Prostate gland (tissue), 2 donors: ENCODE measurements around the gene ATOSB.

Source experiments
- CTCF ChIP-seq, 4 experiments: fragments of 200-600 bp in 2 of 4; fragments of 450-650 bp in 2 of 4; sonication (generic) in 2 of 4; IDR thresholded peaks; 1 replicate in 3 of 4; 2 replicates in 1 of 4; pipeline ENCODE4 v1.5.1; 2016 to 2019; ENCODE audit warnings: antibody characterized with exemption in 4 of 4, mild to moderate bottlenecking in 2 of 4, moderate library complexity in 2 of 4
- POLR2A ChIP-seq: fragments of 450-650 bp; IDR thresholded peaks from one replicate; pipeline ENCODE4 v1.6.1; 2016; ENCODE audit warnings: antibody characterized with exemption, mild to moderate bottlenecking
- POLR2AphosphoS5 ChIP-seq: sonication (generic); formaldehyde crosslinking; IDR thresholded peaks from one replicate; pipeline ENCODE4 v1.6.1; 2017; ENCODE audit warnings: antibody characterized with exemption

- no peak for TF ChIP-seq CTCF (IDR thresholded peaks at IDR 0.05)
- no peak for TF ChIP-seq POLR2AphosphoS5
- no peak for TF ChIP-seq POLR2A
Observed at GRCh38 chr9:35152926-35153325, 37.3 kb upstream of the ATOSB start.
